Stomach (tissue), 9 donors: Measurements from ENCODE around the gene FASTKD3. TPM values are rescaled to one million over a fixed set of nuclear protein-coding genes. Genes with fewer than 3 reads are reported as not detected.

Experiments
- DNase-seq, 2 donors: peaks; one replicate each; pipeline versions ENCODE4 v3.0.0 to v3.0.0-alpha.2; 2013 to 2019
- H3K27ac ChIP-seq, 5 donors: fragments of 200-600 bp in 4 of 5; sonication (generic) in 4 of 5; one replicate each; pipeline ENCODE4 v1.5.1; 2013 to 2019; ENCODE audit warnings: mild to moderate bottlenecking in 1 of 5, moderate library complexity in 1 of 5
- H3K27me3 ChIP-seq, 3 donors: fragments of 200-600 bp; sonication (generic); one replicate each; pipeline ENCODE4 v1.5.1; 2017 to 2019; ENCODE audit warnings: mixed run types in 1 of 3
- H3K36me3 ChIP-seq, 4 donors: fragments of 200-600 bp; sonication (generic); 1 replicate in 3 of 4; 2 replicates in 1 of 4; pipeline ENCODE4 v1.5.1; 2016 to 2019
- H3K4me1 ChIP-seq, 4 donors: fragments of 200-600 bp; sonication (generic); one replicate each; pipeline ENCODE4 v1.5.1; 2016 to 2019
- H3K4me3 ChIP-seq, 4 donors: fragments of 200-600 bp; sonication (generic) in 3 of 4; one replicate each; pipeline ENCODE4 v1.5.1; 2016 to 2019; ENCODE audit warnings: mild to moderate bottlenecking in 1 of 4
- H3K9me3 ChIP-seq, 4 donors: fragments of 200-600 bp; sonication (generic); one replicate each; pipeline ENCODE4 v1.5.1; 2016 to 2019
- EP300 ChIP-seq: sonication (generic); formaldehyde crosslinking; IDR thresholded peaks from one replicate; pipeline ENCODE4 v1.6.1; 2017; ENCODE audit warnings: antibody characterized with exemption
- POLR2A ChIP-seq, 4 donors: fragments of 450-650 bp; IDR thresholded peaks; one replicate each; pipeline ENCODE4 v1.6.1; 2016; ENCODE audit warnings: antibody characterized with exemption in 4 of 4, control low read depth in 2 of 4, mild to moderate bottlenecking in 1 of 4, moderate library complexity in 1 of 4
- POLR2AphosphoS5 ChIP-seq, 3 donors: sonication (generic); formaldehyde crosslinking; IDR thresholded peaks; one replicate each; pipeline ENCODE4 v1.6.1; 2016; ENCODE audit warnings: antibody characterized with exemption in 3 of 3
- WGBS, 5 donors: extraction: QIAGEN DNeasy Blood & Tissue Kit in 3 of 5; methylation state at CpG; one replicate each; pipeline versions ENCODE4 v1.1.5 to v1.1.7; 2013 to 2018; 5-methylcytosine and 5-hydroxymethylcytosine counted together
- intact Hi-C: fragments of 100-400 bp; cut with DNase I; formaldehyde crosslinking; loops from one replicate; pipeline ENCODE4 v1.15.1; 2023; ENCODE audit warnings: low total_unique reads
- polyA plus RNA-seq, 3 donors: library from polyadenylated mRNA; stranded (reverse); fragments of 200-250 nt; gene quantifications; one replicate each; pipeline ENCODE4 v1.2.3, GENCODE V29; 2013
- total RNA-seq, 5 donors: library from RNA; depleted of rRNA; stranded (reverse); fragments of >200 nt; gene quantifications; one replicate each; pipeline versions ENCODE4 v1.1.0 to v1.2.3, GENCODE V29; 2014 to 2016
- TF ChIP-seq, protein P1 (sequence below), 7 experiments: fragments of 450-650 bp in 4 of 7; fragments of 200-600 bp in 3 of 7; sonication (generic) in 3 of 7; IDR thresholded peaks; one replicate each; pipeline ENCODE4 v1.5.1; 2016 to 2019; ENCODE audit warnings: antibody characterized with exemption in 7 of 7, control low read depth in 2 of 7, mild to moderate bottlenecking in 1 of 7
- donor health status: healthy with polysubstance abuse.
- donor health status: Bipolar disorder and iron deficiency.
- donor health status: healthy.

Gene FASTKD3
- total and polyA plus RNA-seq, 8 donors: 0.58 to 13.0 (median 9.9) TPM; not detected in 1

- no peak for DNase-seq
- no peaks in the 10 kb centered on the region for H3K27me3 ChIP-seq
- no peak overlapping the region for H3K27ac ChIP-seq
- WGBS, 5 donors: 88 to 93% (median 89%) methylated on average over 9 of the region's 9 CpGs
- H3K4me3 ChIP-seq: no peak overlapping the region
- intact Hi-C loops: no loop called here
- H3K36me3 ChIP-seq: peaks cover 29 to 83% (median 73%) of the 10 kb centered on the region in 4 donors
- H3K4me1 ChIP-seq: no peaks in the 10 kb centered on the region
- peaks cover 0 to 10% (median 6%) of the 10 kb centered on the region in 4 donors for H3K9me3 ChIP-seq
- TF ChIP-seq POLR2A (IDR thresholded peaks at IDR 0.05): no peak
- no peak for TF ChIP-seq POLR2AphosphoS5 (IDR thresholded peaks at IDR 0.05)
- TF ChIP-seq, protein P1, sequence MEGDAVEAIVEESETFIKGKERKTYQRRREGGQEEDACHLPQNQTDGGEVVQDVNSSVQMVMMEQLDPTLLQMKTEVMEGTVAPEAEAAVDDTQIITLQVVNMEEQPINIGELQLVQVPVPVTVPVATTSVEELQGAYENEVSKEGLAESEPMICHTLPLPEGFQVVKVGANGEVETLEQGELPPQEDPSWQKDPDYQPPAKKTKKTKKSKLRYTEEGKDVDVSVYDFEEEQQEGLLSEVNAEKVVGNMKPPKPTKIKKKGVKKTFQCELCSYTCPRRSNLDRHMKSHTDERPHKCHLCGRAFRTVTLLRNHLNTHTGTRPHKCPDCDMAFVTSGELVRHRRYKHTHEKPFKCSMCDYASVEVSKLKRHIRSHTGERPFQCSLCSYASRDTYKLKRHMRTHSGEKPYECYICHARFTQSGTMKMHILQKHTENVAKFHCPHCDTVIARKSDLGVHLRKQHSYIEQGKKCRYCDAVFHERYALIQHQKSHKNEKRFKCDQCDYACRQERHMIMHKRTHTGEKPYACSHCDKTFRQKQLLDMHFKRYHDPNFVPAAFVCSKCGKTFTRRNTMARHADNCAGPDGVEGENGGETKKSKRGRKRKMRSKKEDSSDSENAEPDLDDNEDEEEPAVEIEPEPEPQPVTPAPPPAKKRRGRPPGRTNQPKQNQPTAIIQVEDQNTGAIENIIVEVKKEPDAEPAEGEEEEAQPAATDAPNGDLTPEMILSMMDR (IDR thresholded peaks at IDR 0.05): no peak
- no peak for TF ChIP-seq EP300
These were observed 34.1 kb upstream of the FASTKD3 start for GRCh38 chr5:7902666-7903625.

- peaks cover 30 to 86% (median 76%) of the 10 kb centered on the region in 4 donors for H3K36me3 ChIP-seq
- 67 to 97% (median 95%) methylated on average over 3 of the region's 3 CpGs for WGBS, 5 donors
These were observed 33.4 kb upstream of the FASTKD3 start for GRCh38 chr5:7902201-7902600.

GRCh38 chr5:7897014-7897600, 28.3 kb upstream of the FASTKD3 start:
- Histone ChIP-seq H3K27ac (no peak overlapping the region), H3K4me3 (no peak overlapping the region), H3K27me3 (no peaks in the 10 kb centered on the region), H3K36me3 (peaks cover 60 to 100% (median 100%) of the 10 kb centered on the region in 4 donors), H3K4me1 (no peaks in the 10 kb centered on the region), H3K9me3 (no peaks in the 10 kb centered on the region)
- no peak for TF ChIP-seq EP300
- TF ChIP-seq, protein P1 (IDR thresholded peaks at IDR 0.05): no peak
- TF ChIP-seq POLR2AphosphoS5 (IDR thresholded peaks at IDR 0.05): no peak
- no peak for TF ChIP-seq POLR2A (IDR thresholded peaks at IDR 0.05)
- 70 to 80% (median 72%) methylated on average over 5 of the region's 5 CpGs for WGBS, 5 donors
- peak in 1 of 2 donors; percentile 44 for DNase-seq
- intact Hi-C loops: no loop called here

More at GRCh38 chr5:7902201-7902600, 33.4 kb upstream of the FASTKD3 start:
- TF ChIP-seq POLR2A (IDR thresholded peaks at IDR 0.05): no peak
- no peak for TF ChIP-seq POLR2AphosphoS5 (IDR thresholded peaks at IDR 0.05)
- TF ChIP-seq, protein P1 (IDR thresholded peaks at IDR 0.05): no peak
- TF ChIP-seq EP300: no peak
- Histone ChIP-seq H3K4me1 (no peaks in the 10 kb centered on the region), H3K9me3 (peaks cover 0 to 3% (median 2%) of the 10 kb centered on the region in 4 donors), H3K27ac (no peak overlapping the region), H3K4me3 (no peak overlapping the region), H3K27me3 (no peaks in the 10 kb centered on the region)
- intact Hi-C loops: no loop called here
- DNase-seq: no peak

DNA sequence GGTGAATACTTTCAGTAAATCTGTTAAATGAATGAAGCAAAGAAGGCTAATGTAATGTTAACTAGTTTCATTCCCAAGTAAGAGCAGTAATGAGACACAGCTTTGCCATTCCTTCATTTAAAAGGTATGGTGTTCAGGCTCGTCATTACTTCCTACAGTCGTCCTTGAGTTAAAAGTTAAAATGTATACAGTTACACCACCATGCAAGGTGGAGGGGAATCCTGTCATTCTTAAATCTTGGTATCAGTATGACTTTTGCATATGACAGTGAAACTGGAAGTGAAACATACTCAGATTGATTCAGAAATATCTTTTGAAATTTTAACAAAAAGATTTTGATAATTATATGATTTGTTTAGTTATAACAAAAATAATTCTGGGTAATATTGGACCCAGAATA, 26.0 kb upstream of the FASTKD3 start:
- intact Hi-C loops: no loop called here
- no peaks in the 10 kb centered on the region for H3K27me3 ChIP-seq
- H3K9me3 ChIP-seq: no peaks in the 10 kb centered on the region
- WGBS, 5 donors: 64 to 80% (median 77%) methylated on average over 2 of the region's 2 CpGs
- TF ChIP-seq, protein P1 (IDR thresholded peaks at IDR 0.05): no peak
- TF ChIP-seq EP300 (no peak), POLR2AphosphoS5 (IDR thresholded peaks at IDR 0.05) (no peak), POLR2A (IDR thresholded peaks at IDR 0.05) (no peak)
- no peak overlapping the region for H3K27ac ChIP-seq
- H3K4me3 ChIP-seq: no peak overlapping the region
- peaks cover 66 to 100% (median 97%) of the 10 kb centered on the region in 4 donors for H3K36me3 ChIP-seq
- no peak for DNase-seq
- H3K4me1 ChIP-seq: no peaks in the 10 kb centered on the region
